GM23338 (cell line): Measurements from ENCODE around the gene NMD3.

Experiments
- CTCF ChIP-seq, 2 experiments: fragments of 200-600 bp in 1 of 2; sonication (generic) in 1 of 2; conservative IDR thresholded peaks; 2 replicates each; pipeline versions ENCODE4 v1.5.1 to v1.6.1; 2016 to 2017; ENCODE audit warnings: antibody characterized with exemption in 2 of 2, low read depth in 2 of 2, mild to moderate bottlenecking in 2 of 2, moderate library complexity in 1 of 2
- EZH2 ChIP-seq: fragments of 200-600 bp; sonication (generic); IDR thresholded peaks from one replicate; pipeline ENCODE4 v1.8.0; 2017; ENCODE audit warnings: antibody characterized with exemption, mild to moderate bottlenecking, low read depth; ENCODE audit not compliant: unreplicated experiment
- EZH2phosphoT487 ChIP-seq: fragments of 200-600 bp; sonication (generic); IDR thresholded peaks from one replicate; pipeline ENCODE4 v1.8.1; 2018; ENCODE audit warnings: antibody characterized with exemption; ENCODE audit not compliant: unreplicated experiment
- JUNB ChIP-seq: IDR thresholded peaks from one replicate; pipeline ENCODE4 v1.6.1; 2016; ENCODE audit warnings: antibody characterized with exemption; ENCODE audit not compliant: unreplicated experiment
- POLR2AphosphoS5 ChIP-seq: IDR thresholded peaks from 2 replicates; pipeline ENCODE4 v1.6.1; 2016; ENCODE audit warnings: antibody characterized with exemption, low read depth
- REST ChIP-seq: IDR thresholded peaks from one replicate; pipeline ENCODE4 v1.6.1; 2018; ENCODE audit warnings: antibody characterized with exemption; ENCODE audit not compliant: unreplicated experiment

- no peak for TF ChIP-seq CTCF (conservative IDR thresholded peaks at IDR 0.05; ENCODE audit: low read depth in 2 of 2)
- no peak for TF ChIP-seq EZH2
- TF ChIP-seq EZH2phosphoT487: no peak
- TF ChIP-seq REST: no peak
- TF ChIP-seq POLR2AphosphoS5: no peak
- no peak for TF ChIP-seq JUNB
Measured at GRCh38 chr3:161266731-161267150, 45.6 kb downstream of the NMD3 start.
